ENCODE results near the gene ZNF274. TPM values are rescaled to one million over a fixed set of nuclear protein-coding genes. Genes with fewer than 3 reads are reported as not detected.
"Not testable (repeated sequence)": the region's sequence is repeated elsewhere in the genome, so short reads cannot be mapped to it uniquely, and the experiment has no call there.

ZNF274 gene
- polyA plus RNA-seq (2013, experiment 1 of 2): 11.4 TPM
- polyA plus RNA-seq (2013, experiment 2 of 2): 12.3 TPM

- peak within 1 kb of the TSS in 1 of 2 experiments; percentile 66 for H3K23ac ChIP-seq (ENCODE audit: low read length in 2 of 2)
- H2BK5ac ChIP-seq (ENCODE audit: low read depth, low read length, poor library complexity, severe bottlenecking): peak within 1 kb of the TSS; percentile 100
- H3K4me2 ChIP-seq (ENCODE audit: low read length, poor library complexity, severe bottlenecking): peak within 1 kb of the TSS; percentile 57
- peak within 1 kb of the TSS; percentile 98 for H3K9ac ChIP-seq (ENCODE audit: low read length)
- peak within 1 kb of the TSS; percentile 99 for H2BK15ac ChIP-seq (ENCODE audit: low read depth, poor library complexity, severe bottlenecking)
- WGBS: under 1% methylated on average over 80 of the region's 80 CpGs
- peak within 1 kb of the TSS; percentile 100 for H4K91ac ChIP-seq (ENCODE audit: low read length)
- H4K8ac ChIP-seq (ENCODE audit: low read length): peak within 1 kb of the TSS; percentile 100
- peaks cover 84% of the 10 kb centered on the region for H3K9me3 ChIP-seq (ENCODE audit: control insufficient read depth, low read length)
- peak within 1 kb of the TSS in 1 of 2 experiments; percentile 98 for H3K14ac ChIP-seq (ENCODE audit: low read length in 2 of 2)
- H3K4ac ChIP-seq (ENCODE audit: low read depth in 1 of 2, low read length in 2 of 2): peak within 1 kb of the TSS; percentile 96 to 100
- H2BK120ac ChIP-seq (ENCODE audit: low read depth, low read length): peak within 1 kb of the TSS; percentile 90
- peaks cover 47 to 52% of the 10 kb centered on the region in 2 experiments for H3K36me3 ChIP-seq (ENCODE audit: control insufficient read depth in 1 of 2, insufficient read depth in 2 of 2, low read depth in 1 of 2, low read length in 2 of 2)
- peak within 1 kb of the TSS; percentile 84 for H2AFZ ChIP-seq (ENCODE audit: low read depth, low read length)
- H3K4me3 ChIP-seq (ENCODE audit: insufficient read depth in 1 of 2, low read depth in 1 of 2, low read length in 2 of 2): peak within 1 kb of the TSS; percentile 88 to 95
- H3K27ac ChIP-seq (ENCODE audit: low read length, poor library complexity, severe bottlenecking): peak within 1 kb of the TSS; percentile 99
- DNase-seq: peak; percentile 92
- H2AK5ac ChIP-seq (ENCODE audit: low read length, severe bottlenecking): peak within 1 kb of the TSS; percentile 96
- H2BK12ac ChIP-seq (ENCODE audit: low read length in 2 of 2): no peak within 1 kb of the TSS
- H3K79me1 ChIP-seq (replicated peaks; ENCODE audit: low read length, poor library complexity, severe bottlenecking): peaks cover 39% of the 10 kb centered on the region
- no peaks in the 10 kb centered on the region for H3K27me3 ChIP-seq (ENCODE audit: control insufficient read depth in 1 of 2, insufficient read depth in 1 of 2, low read length in 2 of 2)
- H3K4me1 ChIP-seq (ENCODE audit: control insufficient read depth, insufficient read depth, low read depth, low read length): peaks cover 5% of the 10 kb centered on the region
- peak within 1 kb of the TSS; percentile 98 to 100 for H3K18ac ChIP-seq (ENCODE audit: low read depth in 1 of 2, low read length in 2 of 2)
Measured at GRCh38 chr19:58182989-58183816, at the start of gene ZNF274. TSS of gene ZNF274 (plus strand) at chr19:58183061. CDS start at chr19:58183966, 905 bp downstream.

- Histone ChIP-seq H4K8ac (ENCODE audit: low read length) (no peak overlapping the region), H3K18ac (ENCODE audit: low read depth in 1 of 2, low read length in 2 of 2) (no peak overlapping the region), H2BK12ac (ENCODE audit: low read length in 2 of 2) (no peak overlapping the region), H2BK15ac (ENCODE audit: low read depth, poor library complexity, severe bottlenecking) (no peak overlapping the region), H3K4me3 (ENCODE audit: insufficient read depth in 1 of 2, low read depth in 1 of 2, low read length in 2 of 2) (peak overlapping the region in 1 of 2 experiments; percentile 55), H3K4ac (ENCODE audit: low read depth in 1 of 2, low read length in 2 of 2) (no peak overlapping the region), H3K14ac (ENCODE audit: low read length in 2 of 2) (no peak overlapping the region), H3K4me2 (ENCODE audit: low read length, poor library complexity, severe bottlenecking) (no peak overlapping the region), H3K9ac (ENCODE audit: low read length) (no peak overlapping the region), H3K27me3 (ENCODE audit: control insufficient read depth in 1 of 2, insufficient read depth in 1 of 2, low read length in 2 of 2) (no peaks in the 10 kb centered on the region), H3K36me3 (ENCODE audit: control insufficient read depth in 1 of 2, insufficient read depth in 2 of 2, low read depth in 1 of 2, low read length in 2 of 2) (peaks cover 63 to 91% of the 10 kb centered on the region in 2 experiments), H3K79me1 (replicated peaks; ENCODE audit: low read length, poor library complexity, severe bottlenecking) (peaks cover 21% of the 10 kb centered on the region), H3K4me1 (ENCODE audit: control insufficient read depth, insufficient read depth, low read depth, low read length) (no peaks in the 10 kb centered on the region), H2BK120ac (ENCODE audit: low read depth, low read length) (no peak overlapping the region), H3K23ac (ENCODE audit: low read length in 2 of 2) (no peak overlapping the region), H3K27ac (ENCODE audit: low read length, poor library complexity, severe bottlenecking) (no peak overlapping the region), H2AFZ (ENCODE audit: low read depth, low read length) (no peak overlapping the region), H3K9me3 (ENCODE audit: control insufficient read depth, low read length) (peaks cover 96% of the 10 kb centered on the region), H2AK5ac (ENCODE audit: low read length, severe bottlenecking) (no peak overlapping the region), H2BK5ac (ENCODE audit: low read depth, low read length, poor library complexity, severe bottlenecking) (no peak overlapping the region), H4K91ac (ENCODE audit: low read length) (no peak overlapping the region)
- WGBS: no CpG with 5 or more reads among the region's 1 CpG
- no peak for DNase-seq
Measured at GRCh38 chr19:58134244-58134643, 48.6 kb upstream of the ZNF274 start.

- no peak overlapping the region for H3K9ac ChIP-seq (ENCODE audit: low read length)
- peaks cover 50% of the 10 kb centered on the region for H3K9me3 ChIP-seq (ENCODE audit: control insufficient read depth, low read length)
- no peak overlapping the region for H4K8ac ChIP-seq (ENCODE audit: low read length)
Measured at GRCh38 chr19:58145849-58146248, 37.0 kb upstream of the ZNF274 start.

GRCh38 chr19:58147475-58147874 lies 35.4 kb upstream of the ZNF274 start:
- not testable (repeated sequence) for H2AK5ac ChIP-seq (ENCODE audit: low read length, severe bottlenecking); H3K4me1 ChIP-seq (ENCODE audit: control insufficient read depth, insufficient read depth, low read depth, low read length); H2BK15ac ChIP-seq (ENCODE audit: low read depth, poor library complexity, severe bottlenecking); H3K4ac ChIP-seq (ENCODE audit: low read depth in 1 of 2, low read length in 2 of 2); H4K8ac ChIP-seq (ENCODE audit: low read length); H3K14ac ChIP-seq (ENCODE audit: low read length in 2 of 2); H2BK120ac ChIP-seq (ENCODE audit: low read depth, low read length); H2BK5ac ChIP-seq (ENCODE audit: low read depth, low read length, poor library complexity, severe bottlenecking); H3K9ac ChIP-seq (ENCODE audit: low read length); H3K4me2 ChIP-seq (ENCODE audit: low read length, poor library complexity, severe bottlenecking); H2BK12ac ChIP-seq (ENCODE audit: low read length in 2 of 2); H3K27ac ChIP-seq (ENCODE audit: low read length, poor library complexity, severe bottlenecking); DNase-seq; H3K23ac ChIP-seq (ENCODE audit: low read length in 2 of 2); H3K27me3 ChIP-seq (ENCODE audit: control insufficient read depth in 1 of 2, insufficient read depth in 1 of 2, low read length in 2 of 2); H3K4me3 ChIP-seq (ENCODE audit: insufficient read depth in 1 of 2, low read depth in 1 of 2, low read length in 2 of 2); H4K91ac ChIP-seq (ENCODE audit: low read length); H3K18ac ChIP-seq (ENCODE audit: low read depth in 1 of 2, low read length in 2 of 2); H2AFZ ChIP-seq (ENCODE audit: low read depth, low read length)
- Histone ChIP-seq H3K36me3 (ENCODE audit: control insufficient read depth in 1 of 2, insufficient read depth in 2 of 2, low read depth in 1 of 2, low read length in 2 of 2) (peaks cover 10 to 15% of the 10 kb centered on the region in 2 experiments), H3K9me3 (ENCODE audit: control insufficient read depth, low read length) (peaks cover 36% of the 10 kb centered on the region), H3K79me1 (replicated peaks; ENCODE audit: low read length, poor library complexity, severe bottlenecking) (peaks cover 19% of the 10 kb centered on the region)
- 91% methylated on average over 15 of the region's 28 CpGs for WGBS

More at GRCh38 chr19:58145849-58146248, 37.0 kb upstream of the ZNF274 start:
- Histone ChIP-seq H3K79me1 (replicated peaks; ENCODE audit: low read length, poor library complexity, severe bottlenecking) (peaks cover 24% of the 10 kb centered on the region), H2BK120ac (ENCODE audit: low read depth, low read length) (no peak overlapping the region), H4K91ac (ENCODE audit: low read length) (no peak overlapping the region), H3K36me3 (ENCODE audit: control insufficient read depth in 1 of 2, insufficient read depth in 2 of 2, low read depth in 1 of 2, low read length in 2 of 2) (peaks cover 23 to 30% of the 10 kb centered on the region in 2 experiments), H3K23ac (ENCODE audit: low read length in 2 of 2) (no peak overlapping the region), H3K4me1 (ENCODE audit: control insufficient read depth, insufficient read depth, low read depth, low read length) (no peaks in the 10 kb centered on the region), H3K27me3 (ENCODE audit: control insufficient read depth in 1 of 2, insufficient read depth in 1 of 2, low read length in 2 of 2) (no peaks in the 10 kb centered on the region), H2BK5ac (ENCODE audit: low read depth, low read length, poor library complexity, severe bottlenecking) (no peak overlapping the region), H2BK12ac (ENCODE audit: low read length in 2 of 2) (no peak overlapping the region), H3K18ac (ENCODE audit: low read depth in 1 of 2, low read length in 2 of 2) (no peak overlapping the region), H2AK5ac (ENCODE audit: low read length, severe bottlenecking) (no peak overlapping the region), H3K4me2 (ENCODE audit: low read length, poor library complexity, severe bottlenecking) (no peak overlapping the region), H3K14ac (ENCODE audit: low read length in 2 of 2) (no peak overlapping the region), H2AFZ (ENCODE audit: low read depth, low read length) (no peak overlapping the region), H3K4me3 (ENCODE audit: insufficient read depth in 1 of 2, low read depth in 1 of 2, low read length in 2 of 2) (peak overlapping the region in 1 of 2 experiments; percentile 40), H3K4ac (ENCODE audit: low read depth in 1 of 2, low read length in 2 of 2) (no peak overlapping the region), H2BK15ac (ENCODE audit: low read depth, poor library complexity, severe bottlenecking) (no peak overlapping the region), H3K27ac (ENCODE audit: low read length, poor library complexity, severe bottlenecking) (no peak overlapping the region)
- WGBS: 100% methylated on average over 1 of the region's 3 CpGs
- no peak for DNase-seq

All from mesenchymal stem cell (in vitro differentiated cells and primary cell).